Right lobe of liver (tissue), 6 donors: Measurements from ENCODE around the gene MTIF3. TPM values are rescaled to one million over a fixed set of nuclear protein-coding genes. Genes with fewer than 3 reads are reported as not detected.

Source experiments
- ATAC-seq, 4 donors: fragments of 200-7000 bp; cut with Tn5 transposase; one replicate each; pipeline ENCODE4 v1.9.1; 2020; ENCODE audit warnings: mild to moderate bottlenecking in 4 of 4, moderate library complexity in 4 of 4
- DNase-seq, 3 donors: peaks; one replicate each; pipeline ENCODE4 v3.0.0-alpha.2; 2020
- H3K27ac ChIP-seq, 3 donors: fragments of 200-600 bp; one replicate each; pipeline ENCODE4 v1.8.0; 2022
- H3K27me3 ChIP-seq, 2 donors: fragments of 200-600 bp; one replicate each; pipeline ENCODE4 v1.8.0; 2022
- H3K36me3 ChIP-seq, 4 donors: fragments of 200-600 bp; sonication (generic) in 1 of 4; one replicate each; pipeline versions ENCODE4 v1.5.1 to v1.8.0; 2017 to 2022; ENCODE audit warnings: control low read depth in 1 of 4
- H3K4me1 ChIP-seq, 4 donors: fragments of 200-600 bp; sonication (generic) in 1 of 4; one replicate each; pipeline versions ENCODE4 v1.5.1 to v1.8.0; 2017 to 2022; ENCODE audit warnings: control low read depth in 1 of 4
- H3K4me3 ChIP-seq, 3 donors: fragments of 200-600 bp; one replicate each; pipeline ENCODE4 v1.8.0; 2022
- H3K9me3 ChIP-seq, 4 donors: fragments of 200-600 bp; sonication (generic) in 1 of 4; one replicate each; pipeline versions ENCODE4 v1.5.1 to v1.8.0; 2017 to 2022; ENCODE audit warnings: control low read depth in 1 of 4
- POLR2A ChIP-seq: fragments of 450-650 bp; IDR thresholded peaks from one replicate; pipeline ENCODE4 v1.6.1; 2017; ENCODE audit warnings: antibody characterized with exemption, mild to moderate bottlenecking
- WGBS: methylation state at CpG from one replicate; pipeline ENCODE4 v1.1.6; 2018; ENCODE audit warnings: low coverage, low lambda C conversion rate; ENCODE audit not compliant: insufficient coverage; ENCODE audit errors: missing lambda C conversion rate; 5-methylcytosine and 5-hydroxymethylcytosine counted together
- intact Hi-C, 2 donors: fragments of 100-400 bp; cut with DNase I; formaldehyde crosslinking; loops; one replicate each; pipeline versions ENCODE4 v1.11.2 to v1.14.1; 2022
- total RNA-seq, 6 experiments: library from RNA; depleted of rRNA in 2 of 6; stranded (reverse); fragments of >200 nt in 2 of 6; fragmentation: NEBNext Ultra II Directional in 3 of 6; extraction: Animal tissue kit (Norgen Biotek cat#: 25700) in 3 of 6; gene quantifications; one replicate each; pipeline versions ENCODE4 v1.1.0 to v1.2.4, GENCODE V29; 2016 to 2023
- TF ChIP-seq, protein P1 (sequence below), 4 donors: fragments of 200-600 bp in 3 of 4; fragments of 450-650 bp in 1 of 4; IDR thresholded peaks; one replicate each; pipeline versions ENCODE4 v1.5.1 to v1.8.0; 2016 to 2022; ENCODE audit warnings: antibody characterized with exemption in 4 of 4, mild to moderate bottlenecking in 2 of 4
- donor health status: DM: no; HTN: yes; CAD: no.
- donor health status: DM: no; HTN: no; CAD: no.
- donor health status: DM: no; HTN: no; CAD: no.
- donor health status: DM: no; HTN: yes; CAD: no.
- donor health status: DM: no; HTN: yes; CAD: no.

The MTIF3 gene
- total RNA-seq, 6 experiments from 2014 or later: 26.5 to 46.0 (median 32.0) TPM

DNA sequence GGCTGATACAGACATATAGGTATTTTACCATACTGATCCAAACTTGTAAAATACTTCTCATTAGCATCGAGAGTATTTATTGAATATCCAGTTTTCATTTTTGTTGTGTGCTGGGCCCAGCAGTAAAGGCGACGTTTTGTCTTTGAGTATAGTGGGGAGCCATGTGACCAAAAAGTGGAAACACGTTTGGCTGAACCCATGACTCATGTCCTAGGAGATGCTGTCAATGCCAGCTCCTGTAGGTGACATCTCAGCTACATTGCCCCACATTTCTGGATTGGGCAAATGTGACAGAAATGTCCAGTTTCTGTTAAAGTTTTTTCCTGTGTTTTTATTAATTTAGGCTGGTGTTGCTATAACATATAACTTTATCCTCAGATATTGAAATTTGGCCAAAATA, 52.0 kb downstream of the MTIF3 start:
- WGBS: 67% methylated on average over 3 of the region's 4 CpGs
- H3K4me3 ChIP-seq: no peak overlapping the region
- no peak for ATAC-seq
- TF ChIP-seq, protein P1, sequence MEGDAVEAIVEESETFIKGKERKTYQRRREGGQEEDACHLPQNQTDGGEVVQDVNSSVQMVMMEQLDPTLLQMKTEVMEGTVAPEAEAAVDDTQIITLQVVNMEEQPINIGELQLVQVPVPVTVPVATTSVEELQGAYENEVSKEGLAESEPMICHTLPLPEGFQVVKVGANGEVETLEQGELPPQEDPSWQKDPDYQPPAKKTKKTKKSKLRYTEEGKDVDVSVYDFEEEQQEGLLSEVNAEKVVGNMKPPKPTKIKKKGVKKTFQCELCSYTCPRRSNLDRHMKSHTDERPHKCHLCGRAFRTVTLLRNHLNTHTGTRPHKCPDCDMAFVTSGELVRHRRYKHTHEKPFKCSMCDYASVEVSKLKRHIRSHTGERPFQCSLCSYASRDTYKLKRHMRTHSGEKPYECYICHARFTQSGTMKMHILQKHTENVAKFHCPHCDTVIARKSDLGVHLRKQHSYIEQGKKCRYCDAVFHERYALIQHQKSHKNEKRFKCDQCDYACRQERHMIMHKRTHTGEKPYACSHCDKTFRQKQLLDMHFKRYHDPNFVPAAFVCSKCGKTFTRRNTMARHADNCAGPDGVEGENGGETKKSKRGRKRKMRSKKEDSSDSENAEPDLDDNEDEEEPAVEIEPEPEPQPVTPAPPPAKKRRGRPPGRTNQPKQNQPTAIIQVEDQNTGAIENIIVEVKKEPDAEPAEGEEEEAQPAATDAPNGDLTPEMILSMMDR (IDR thresholded peaks at IDR 0.05): no peak
- no peak for TF ChIP-seq POLR2A
- H3K36me3 ChIP-seq: no peaks in the 10 kb centered on the region
- no peak for DNase-seq
- H3K9me3 ChIP-seq: no peaks in the 10 kb centered on the region
- H3K27me3 ChIP-seq: no peaks in the 10 kb centered on the region
- intact Hi-C loops: no loop called here
- H3K27ac ChIP-seq: no peak overlapping the region
- peaks cover 0 to 20% (median 7%) of the 10 kb centered on the region in 4 donors for H3K4me1 ChIP-seq

DNA sequence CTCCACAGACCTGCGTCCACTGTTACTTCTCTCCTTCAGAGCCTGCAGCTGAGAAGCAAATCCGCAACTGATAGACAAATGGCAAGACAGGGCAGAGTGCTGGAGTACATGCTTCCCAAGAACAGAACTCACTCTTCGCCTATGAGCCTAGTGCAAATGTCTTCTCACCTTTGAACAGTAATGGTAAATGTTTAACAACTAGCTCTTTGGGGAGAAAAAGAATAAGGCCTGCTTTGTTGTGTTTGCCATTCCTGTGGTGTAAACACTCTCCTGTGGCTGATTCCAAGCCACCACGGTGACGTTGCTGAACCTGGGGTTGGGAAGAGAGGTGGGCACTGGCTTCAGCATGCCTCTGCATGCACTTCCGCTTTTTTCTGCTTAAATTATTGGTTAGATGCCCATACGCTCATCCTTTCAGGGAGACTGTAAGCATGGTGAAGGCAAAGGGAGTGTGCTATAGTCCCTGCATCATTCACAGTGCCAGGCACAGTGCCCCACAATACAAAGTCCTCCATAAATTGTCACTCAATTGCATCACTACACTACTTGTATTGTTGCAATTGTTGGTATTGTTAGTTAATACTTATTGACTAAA, 54.0 kb downstream of the MTIF3 start:
- no peak overlapping the region for H3K4me3 ChIP-seq
- TF ChIP-seq POLR2A: no peak
- TF ChIP-seq, protein P1 (IDR thresholded peaks at IDR 0.05): no peak

DNA sequence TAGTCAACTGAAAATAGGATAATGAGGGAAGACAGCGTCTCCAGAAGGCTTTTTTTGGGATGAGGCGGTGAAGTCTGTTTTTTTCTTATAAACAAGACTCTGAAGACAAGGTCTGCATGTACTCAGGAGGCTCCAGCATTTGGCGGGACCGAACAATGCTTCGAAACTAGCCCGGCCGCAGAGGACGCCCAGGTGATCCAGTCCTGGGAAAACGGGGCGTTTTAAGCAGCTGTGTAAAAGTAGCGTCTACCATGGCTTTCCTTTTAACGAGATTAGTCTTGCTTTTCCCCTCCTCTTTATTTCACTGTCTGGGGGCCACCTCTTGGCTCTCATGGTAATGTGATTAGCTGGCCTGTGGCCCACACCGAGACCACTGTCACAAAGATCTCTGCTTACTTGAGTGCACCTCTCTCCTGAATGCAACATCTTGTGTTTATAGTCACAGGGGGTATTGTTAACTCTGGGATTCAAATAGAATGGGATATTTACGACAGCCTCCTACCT, 55.3 kb downstream of the MTIF3 start:
- DNase-seq (no peak), ATAC-seq (no peak)
- 87% methylated on average over 12 of the region's 14 CpGs for WGBS
- Histone ChIP-seq H3K36me3 (no peaks in the 10 kb centered on the region), H3K27me3 (no peaks in the 10 kb centered on the region), H3K4me3 (no peak overlapping the region), H3K4me1 (peaks cover 0 to 9% (median 0%) of the 10 kb centered on the region in 4 donors), H3K27ac (no peak overlapping the region), H3K9me3 (no peaks in the 10 kb centered on the region)
- intact Hi-C loops: no loop called here
- TF ChIP-seq, protein P1 (IDR thresholded peaks at IDR 0.05): no peak
- no peak for TF ChIP-seq POLR2A

More for the DNA sequence above, 54.0 kb downstream of the MTIF3 start:
- H3K36me3 ChIP-seq: no peaks in the 10 kb centered on the region
- 34% methylated on average over 5 of the region's 7 CpGs for WGBS
- intact Hi-C loops: no loop called here
- no peak overlapping the region for H3K27ac ChIP-seq
- H3K4me1 ChIP-seq: peaks cover 0 to 9% (median 0%) of the 10 kb centered on the region in 4 donors
- ATAC-seq: peak; percentile 67 to 93 (median 82)
- DNase-seq: no peak
- no peaks in the 10 kb centered on the region for H3K27me3 ChIP-seq
- no peaks in the 10 kb centered on the region for H3K9me3 ChIP-seq

DNA sequence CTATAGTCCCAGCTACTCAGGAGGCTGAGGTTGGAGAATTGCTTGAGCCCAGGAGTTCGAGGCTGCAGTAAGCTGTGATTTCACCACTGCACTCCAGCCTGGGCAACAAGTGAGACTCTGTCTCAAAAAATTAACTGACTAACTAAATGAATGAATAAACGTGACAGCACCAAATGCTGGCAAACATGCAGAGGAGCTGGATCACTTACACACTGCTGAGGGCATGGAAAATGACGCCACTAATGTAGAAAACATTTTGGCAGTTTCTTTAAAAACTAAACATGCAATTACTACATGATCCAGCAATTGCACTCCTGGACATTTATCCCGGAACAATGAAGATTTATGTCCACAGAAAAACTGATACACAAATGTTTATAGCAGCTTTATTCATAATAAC, 57.3 kb downstream of the MTIF3 start:
- intact Hi-C loops: no loop called here
- Histone ChIP-seq H3K9me3 (no peaks in the 10 kb centered on the region), H3K36me3 (no peaks in the 10 kb centered on the region), H3K4me3 (no peak overlapping the region), H3K27ac (no peak overlapping the region), H3K27me3 (no peaks in the 10 kb centered on the region), H3K4me1 (peaks cover 0 to 9% (median 0%) of the 10 kb centered on the region in 4 donors)
- DNase-seq (no peak), ATAC-seq (no peak)
- WGBS: 49% methylated on average over 4 of the region's 4 CpGs
- TF ChIP-seq, protein P1 (IDR thresholded peaks at IDR 0.05): no peak
- TF ChIP-seq POLR2A: no peak
